ENCODE results near the gene PIR. TPM values are rescaled to one million over a fixed set of nuclear protein-coding genes. Genes with fewer than 3 reads are reported as not detected.

The PIR gene
- total RNA-seq, result 15.7 TPM
- long read RNA-seq, transcript PIR-201 (10 exons, 1,282 nt), result major isoform, 13 of 30 reads
- long read RNA-seq, partial matches to known transcripts, result 5 of 30 reads
- long read RNA-seq, other reads (novel, unspliced or antisense), result 9 of 30 reads

DNA sequence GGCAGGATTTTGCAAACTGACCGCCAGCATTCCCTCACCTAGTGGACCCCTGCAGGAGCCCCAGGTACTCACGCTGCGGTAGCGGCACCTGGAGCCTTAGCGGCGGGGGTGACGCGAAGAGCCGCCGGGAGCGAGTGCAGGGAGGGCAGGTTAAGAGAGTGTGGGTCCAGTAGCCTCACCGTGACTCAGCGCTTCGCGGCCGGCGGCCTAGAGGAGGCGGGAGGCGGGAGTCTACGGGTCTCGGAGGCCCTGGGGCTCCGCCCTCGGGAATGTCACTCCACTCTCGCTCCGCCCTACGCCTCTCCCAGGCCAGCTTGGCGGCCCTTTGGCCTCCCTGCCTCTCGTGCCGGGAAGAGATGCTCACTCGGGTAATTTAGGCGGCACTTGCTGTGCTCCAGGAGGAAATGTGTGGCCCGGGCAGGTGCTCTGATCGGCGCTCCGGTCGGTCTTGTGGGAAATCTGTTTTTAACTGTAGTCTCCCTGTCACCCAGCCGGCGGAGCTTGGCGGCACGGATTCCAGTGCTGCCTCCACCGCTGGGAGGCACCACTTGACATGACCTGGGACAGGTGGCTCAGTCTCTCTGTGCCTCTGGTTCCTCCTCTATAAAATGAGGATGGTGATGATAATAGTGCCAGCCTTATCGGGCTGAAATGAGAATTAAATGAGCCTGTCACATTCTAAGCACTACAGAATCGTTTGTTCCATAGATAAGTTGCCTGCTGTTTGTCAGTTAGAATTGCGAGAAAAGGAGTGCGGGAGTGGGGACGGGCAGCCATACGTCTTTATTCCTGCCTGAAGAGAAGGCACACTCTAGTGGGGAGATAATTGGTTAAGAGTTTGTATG is at the start of gene PIR:
TSS of gene PIR (minus strand) at position 216 of the 845 bp plus-strand sequence. CDS start 2,076 bp downstream, outside the sequence.
- intact Hi-C loops (cut with DNase I), result loop anchor here (10.0 kb wide), 1 partner anchor 151 kb away; no protein-coding TSS in a partner anchor
- peak; percentile 93 for DNase-seq (ENCODE audit: low spot score)

DNA sequence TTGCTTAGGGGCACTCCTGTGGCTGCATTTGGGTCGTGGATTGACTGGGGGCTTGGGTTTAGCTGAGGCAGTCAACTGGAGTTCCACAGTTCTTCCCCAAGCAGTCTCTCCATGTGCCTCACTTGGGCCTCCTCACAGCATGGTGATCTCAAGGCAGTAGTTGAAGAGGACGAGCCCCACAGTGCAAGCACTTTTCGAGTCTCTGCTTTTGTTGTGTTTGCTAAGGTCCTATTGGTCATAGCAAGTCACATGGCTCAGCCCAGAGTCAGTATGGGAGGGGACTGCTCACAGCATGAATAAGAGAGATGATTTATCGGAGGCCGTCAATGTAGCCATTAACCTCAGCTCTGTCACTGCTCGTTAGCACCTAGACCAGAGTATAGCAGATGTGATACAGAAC is 37.2 kb upstream of the PIR start:
- intact Hi-C loops (cut with DNase I), result no loop called here
- no peak for DNase-seq (ENCODE audit: low spot score)

DNA sequence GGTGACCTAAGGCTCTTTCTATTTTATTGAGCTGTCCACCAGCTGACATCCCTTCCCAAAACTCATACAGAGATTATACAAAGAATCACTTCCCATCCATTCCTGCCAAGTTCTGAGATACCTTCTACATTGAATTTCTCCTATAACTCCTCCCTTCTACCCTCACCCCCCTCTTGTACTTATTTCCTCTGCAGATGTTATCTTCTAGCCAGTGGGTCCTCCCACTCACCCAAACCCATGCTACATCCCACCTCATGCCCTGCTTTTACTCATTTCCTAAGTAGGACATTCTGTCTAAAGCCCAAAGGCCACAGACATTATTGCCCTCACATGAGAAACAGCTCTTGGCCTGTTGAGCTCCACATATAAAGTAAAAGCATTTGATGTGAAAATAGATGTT is 36.0 kb upstream of the PIR start:
- no peak for DNase-seq (ENCODE audit: low spot score)

DNA sequence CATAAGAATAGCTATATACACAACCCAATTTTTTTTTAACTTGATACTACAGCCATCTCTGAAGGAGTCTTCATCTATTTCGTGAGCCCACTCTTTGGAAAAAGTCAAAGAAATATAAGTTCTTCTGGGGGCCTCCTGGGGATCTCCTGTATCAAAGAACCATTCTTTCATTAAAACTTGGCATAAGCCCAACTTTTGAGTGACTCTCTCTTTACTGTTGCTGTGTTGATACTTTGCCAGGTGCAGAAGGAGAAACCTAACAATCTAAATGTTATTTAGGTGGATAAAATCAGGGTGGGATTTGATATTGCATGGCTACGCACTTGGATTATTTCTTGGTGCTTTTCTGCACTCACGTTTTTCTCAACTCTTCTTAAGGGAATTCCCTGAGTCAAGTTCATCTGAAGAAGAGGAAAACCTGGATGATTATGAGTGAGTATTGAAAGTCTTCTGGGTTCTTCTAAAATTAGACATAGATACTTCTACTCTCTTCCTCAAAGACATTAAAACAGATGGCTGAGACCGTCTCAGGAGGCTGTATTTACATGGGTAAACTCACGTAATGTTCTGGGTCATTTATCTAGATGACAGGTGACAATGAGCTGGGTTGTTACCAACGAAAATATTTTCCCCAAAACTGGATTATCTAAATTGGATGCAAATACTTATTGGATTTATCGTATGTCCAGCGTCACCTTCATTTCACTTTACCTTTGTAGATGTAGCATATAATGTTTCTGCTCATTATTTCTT is 32.7 kb upstream of the PIR start:
- intact Hi-C loops (cut with DNase I), result no loop called here
- DNase-seq (ENCODE audit: low spot score), result no peak

More for the DNA sequence above, 36.0 kb upstream of the PIR start:
- intact Hi-C loops (cut with DNase I), result no loop called here

DNA sequence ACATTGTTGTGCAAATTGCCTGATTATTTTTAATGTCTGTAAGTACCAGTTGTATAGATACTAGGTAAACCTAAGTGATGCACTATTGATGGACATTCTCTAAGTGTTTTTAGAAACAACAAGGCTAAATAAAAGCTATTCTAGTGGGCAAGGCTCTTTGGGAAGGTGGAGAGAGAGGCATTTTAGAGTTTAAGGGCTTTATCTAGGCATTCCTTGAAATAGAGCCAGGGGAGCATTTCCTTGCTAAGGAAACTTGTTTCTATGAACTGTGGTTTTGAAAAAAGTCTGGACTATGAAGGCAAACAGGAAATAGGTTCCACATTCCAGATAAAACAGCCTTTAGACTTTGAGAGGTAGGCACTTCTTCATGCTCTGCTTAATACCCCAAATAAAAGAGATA is 31.3 kb upstream of the PIR start:
- intact Hi-C loops (cut with DNase I), result no loop called here
- DNase-seq (ENCODE audit: low spot score), result no peak

DNA sequence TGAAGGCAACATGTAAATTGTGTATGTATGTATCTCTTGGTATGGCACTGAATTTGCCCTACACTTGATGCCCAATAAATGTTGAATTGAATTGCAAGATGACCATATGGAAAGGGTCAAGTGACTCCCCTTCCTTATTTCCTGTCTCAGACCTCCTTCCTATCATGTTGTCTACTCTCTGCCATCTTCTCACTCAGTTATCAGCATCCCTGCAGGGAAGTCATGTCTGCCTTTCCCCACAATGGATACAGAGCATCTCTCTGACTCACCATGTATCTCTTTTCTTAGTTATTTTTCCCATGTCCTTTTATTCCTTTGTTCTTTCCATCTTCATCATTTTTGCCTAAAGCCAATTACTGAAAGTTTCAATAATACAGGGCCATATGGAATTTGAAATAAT is 30.0 kb upstream of the PIR start:
- intact Hi-C loops (cut with DNase I), result no loop called here
- DNase-seq (ENCODE audit: low spot score), result no peak

DNA sequence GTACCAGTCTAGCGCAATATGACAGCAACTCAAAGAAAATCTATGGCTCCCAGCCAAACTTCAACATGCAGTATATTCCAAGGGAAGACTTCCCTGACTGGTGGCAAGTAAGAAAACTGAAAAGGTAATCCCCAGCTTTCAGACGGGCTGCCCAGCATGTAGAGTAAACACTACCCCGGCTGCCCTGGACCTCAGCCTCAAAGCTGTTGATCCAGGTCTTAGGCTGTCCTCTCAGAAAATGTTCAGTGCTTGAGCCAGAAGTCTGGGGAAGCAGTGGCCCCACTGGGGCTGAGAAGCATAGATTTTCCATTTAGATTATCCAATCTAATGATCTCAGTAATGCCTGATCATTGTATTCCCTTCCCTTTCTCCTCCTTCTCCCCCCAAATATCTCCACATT is 29.3 kb upstream of the PIR start:
- intact Hi-C loops (cut with DNase I), result no loop called here
- no peak for DNase-seq (ENCODE audit: low spot score)

DNA sequence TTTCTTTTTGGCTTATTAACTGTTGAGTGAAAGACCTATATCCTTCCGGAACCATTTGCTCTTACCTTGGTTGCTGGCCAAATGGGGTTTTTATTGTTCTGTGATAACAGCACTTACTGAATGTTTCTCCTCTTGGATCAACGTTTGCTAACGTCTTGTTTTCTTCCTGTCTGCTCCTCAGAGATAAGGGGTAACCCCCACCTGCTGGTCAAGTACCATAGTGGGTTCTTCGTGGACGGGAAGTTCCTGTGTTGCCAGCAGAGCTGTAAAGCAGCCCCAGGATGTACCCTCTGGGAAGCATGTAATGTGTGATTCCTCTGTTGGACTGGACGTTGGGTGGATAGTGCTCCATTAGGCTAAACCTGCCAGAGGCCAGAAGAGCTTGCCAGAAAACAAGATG is 22.8 kb upstream of the PIR start:
- DNase-seq (ENCODE audit: low spot score), result no peak
- intact Hi-C loops (cut with DNase I), result no loop called here

DNA sequence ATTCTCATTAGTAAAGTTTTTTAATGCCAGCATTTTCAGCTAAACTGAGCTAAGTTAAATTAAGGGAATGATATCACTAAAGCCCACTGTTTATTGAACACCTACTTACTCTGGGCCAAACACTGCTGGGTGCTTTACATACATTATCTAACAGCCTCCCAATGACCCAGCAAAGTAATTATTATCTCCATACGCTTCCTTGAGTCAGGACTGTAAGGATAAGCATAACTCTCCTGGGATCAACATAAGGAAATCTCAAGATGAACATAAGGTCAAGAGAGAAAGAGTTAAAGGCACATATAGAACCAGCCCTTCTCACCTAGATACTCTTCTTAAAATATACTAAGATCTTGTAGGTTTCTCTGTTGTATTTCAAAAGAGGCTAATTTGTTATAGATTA is 21.1 kb upstream of the PIR start:
- intact Hi-C loops (cut with DNase I), result no loop called here
- no peak for DNase-seq (ENCODE audit: low spot score)

DNA sequence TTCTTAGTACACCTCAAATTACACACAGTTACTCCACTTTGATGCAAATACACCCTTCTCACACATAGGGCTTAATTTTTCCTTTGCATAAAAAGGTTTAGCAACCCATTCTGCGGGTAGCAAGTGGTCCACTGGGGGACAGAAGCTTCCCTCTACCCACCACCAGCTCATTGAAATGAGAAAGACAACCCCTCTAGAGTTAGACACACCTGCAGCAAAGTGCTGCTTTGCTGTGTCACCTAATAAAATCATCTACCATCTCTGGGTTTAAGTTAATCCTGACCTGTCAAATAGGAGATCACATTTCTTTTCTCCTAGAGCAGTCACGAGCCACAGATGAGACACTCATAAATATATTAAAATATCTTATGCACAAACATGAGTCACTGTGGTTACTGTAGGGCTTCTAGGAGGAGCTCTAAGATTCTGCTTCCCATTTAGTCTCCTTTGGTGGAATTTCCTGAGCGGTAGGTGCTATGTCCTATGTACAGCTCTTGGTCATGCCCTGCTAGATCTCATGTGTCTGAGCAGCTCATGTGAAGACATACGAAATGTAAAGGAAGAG is 19.4 kb upstream of the PIR start:
- intact Hi-C loops (cut with DNase I), result no loop called here
- DNase-seq (ENCODE audit: low spot score), result no peak

DNA sequence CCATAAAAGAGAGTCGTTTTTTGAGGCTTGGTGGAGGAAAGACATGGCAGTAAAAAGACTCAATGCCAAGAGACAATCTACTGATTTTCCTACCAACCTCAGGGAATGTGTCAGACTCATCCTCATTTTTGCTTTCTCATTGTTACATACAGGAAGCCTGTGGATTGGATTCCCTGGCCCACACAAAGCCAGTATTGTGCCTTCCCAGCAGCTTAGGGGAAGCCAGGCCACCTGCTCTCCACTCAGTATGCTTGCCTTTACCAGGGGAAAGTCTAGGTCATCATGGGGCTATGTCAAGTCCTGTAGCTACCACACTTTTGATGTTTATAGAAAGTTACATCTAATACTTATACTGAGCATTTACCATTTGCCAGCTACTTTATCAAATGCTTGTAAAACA is 18.4 kb upstream of the PIR start:
- DNase-seq (ENCODE audit: low spot score), result no peak
- intact Hi-C loops (cut with DNase I), result no loop called here

DNA sequence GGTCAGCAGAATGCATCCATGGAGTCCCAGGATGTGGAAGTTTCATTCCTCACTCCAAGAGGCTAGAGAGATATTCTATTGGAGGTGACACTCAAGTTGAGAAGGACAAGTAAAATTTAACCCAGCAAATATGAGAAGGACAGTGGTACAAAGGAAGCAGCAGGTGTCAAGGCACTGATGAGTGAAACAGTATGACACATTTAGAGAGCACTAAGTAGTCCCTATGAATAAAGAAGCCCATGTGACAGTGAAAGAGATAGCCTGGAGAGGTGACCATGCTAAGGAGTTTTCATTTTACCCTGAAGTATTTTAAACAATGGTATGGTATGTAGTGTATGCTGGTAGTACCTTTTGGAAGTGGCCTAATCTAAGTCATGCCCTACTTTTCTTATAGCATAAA is 16.7 kb upstream of the PIR start:
- intact Hi-C loops (cut with DNase I), result no loop called here

DNA sequence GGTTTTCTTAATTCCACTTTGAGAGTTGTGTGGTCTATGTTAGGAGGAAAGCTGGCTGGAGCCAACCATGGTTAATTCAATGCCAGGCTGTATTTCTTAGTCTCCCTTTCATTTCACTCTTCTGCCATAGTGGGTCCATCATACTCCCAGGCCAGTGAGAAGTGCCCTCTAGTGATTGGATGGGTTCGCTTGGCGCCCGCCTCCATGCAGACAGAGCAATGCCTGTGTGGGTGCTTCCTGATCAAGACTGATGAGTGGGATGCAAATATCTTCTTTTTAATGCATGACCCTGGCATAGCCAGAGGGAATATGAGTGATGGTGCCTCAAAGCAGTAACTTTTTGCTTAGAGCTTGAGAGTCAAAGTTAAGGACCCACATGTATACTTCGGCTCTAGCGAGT is 13.9 kb upstream of the PIR start:
- no peak for DNase-seq (ENCODE audit: low spot score)
- intact Hi-C loops (cut with DNase I), result no loop called here

More for the DNA sequence above, 16.7 kb upstream of the PIR start:
- no peak for DNase-seq (ENCODE audit: low spot score)

DNA sequence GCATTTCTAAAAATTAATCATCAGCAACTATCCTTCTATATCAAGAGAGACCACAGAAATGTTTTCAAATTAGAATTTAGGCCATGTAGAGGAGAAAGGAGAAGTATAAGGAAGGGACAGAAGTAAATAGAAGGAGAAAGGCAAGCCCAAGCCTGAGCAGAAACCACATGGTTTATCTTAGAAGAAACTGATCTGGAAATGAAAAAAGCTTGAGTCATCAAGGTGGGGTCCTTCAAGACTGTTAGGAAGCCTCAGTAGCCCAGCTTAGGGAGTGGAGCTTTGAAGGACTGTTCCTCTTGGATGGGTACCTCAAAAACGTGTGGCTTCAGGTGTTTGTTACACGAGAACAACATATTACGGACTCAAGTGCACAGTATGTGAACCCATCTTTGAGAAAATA is 12.0 kb upstream of the PIR start:
- intact Hi-C loops (cut with DNase I), result no loop called here
- no peak for DNase-seq (ENCODE audit: low spot score)

DNA sequence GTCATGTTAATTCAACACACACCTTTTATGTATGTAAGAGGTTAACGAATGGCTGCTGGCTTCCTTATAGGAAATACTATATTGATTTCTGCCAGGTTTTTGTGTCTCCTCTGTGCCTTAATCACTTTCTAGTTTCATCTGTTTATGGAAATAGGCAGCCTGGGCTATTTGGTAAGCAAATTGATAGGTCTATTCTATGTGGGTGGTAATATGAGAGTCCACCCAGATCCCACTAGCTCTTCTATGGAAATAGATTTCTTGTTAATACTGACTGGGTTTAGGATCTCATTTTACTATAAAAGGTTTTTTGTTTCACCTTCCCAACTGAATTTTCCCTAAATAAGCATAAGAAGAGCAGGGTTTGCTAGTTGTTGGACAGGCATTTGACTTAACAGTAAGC is 11.5 kb upstream of the PIR start:
- intact Hi-C loops (cut with DNase I), result no loop called here
- no peak for DNase-seq (ENCODE audit: low spot score)

DNA sequence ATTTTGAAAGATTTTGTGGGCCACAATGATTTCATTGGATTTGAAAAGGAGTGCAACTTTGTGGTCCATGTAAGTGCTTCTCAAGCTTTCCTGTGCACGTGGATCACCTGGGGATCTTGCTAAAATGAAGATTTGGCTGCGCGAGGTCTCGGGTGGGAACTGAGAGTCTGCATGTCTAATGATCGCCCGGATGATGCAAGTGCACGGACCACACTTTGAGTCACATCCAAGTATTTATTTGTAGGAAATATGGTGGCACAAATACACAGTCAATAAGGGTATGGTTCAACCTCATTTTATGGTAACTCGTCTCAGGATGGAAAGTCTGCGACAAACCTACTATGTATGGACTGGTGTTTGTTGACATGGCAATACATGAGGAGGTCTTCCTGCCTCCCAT is 8.4 kb upstream of the PIR start:
- no peak for DNase-seq (ENCODE audit: low spot score)
- intact Hi-C loops (cut with DNase I), result loop anchor here (2.0 kb wide), 1 partner anchor 63 kb away; no protein-coding TSS in a partner anchor

DNA sequence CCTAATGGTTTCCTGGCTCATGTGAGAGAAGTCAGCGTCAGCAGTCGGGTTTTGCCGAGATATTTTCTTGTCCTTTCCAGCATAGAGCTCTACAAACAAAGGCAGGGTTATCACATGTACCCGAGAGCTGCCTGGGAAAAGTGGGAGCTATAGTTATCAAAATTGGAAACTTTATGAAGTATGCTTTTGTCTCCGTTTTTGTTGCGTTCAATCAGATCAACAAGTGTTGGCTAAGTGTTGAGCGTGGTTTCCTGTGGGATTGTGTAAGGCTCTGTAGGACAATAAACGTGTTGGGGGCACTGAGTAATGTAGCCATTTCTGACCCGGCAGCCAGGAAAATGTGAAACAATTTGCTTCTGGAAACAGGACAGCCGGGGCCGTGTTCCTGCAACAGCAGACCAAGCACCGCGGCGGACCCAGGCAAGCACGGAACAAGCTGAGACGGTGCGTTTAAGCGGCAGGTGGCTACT is 7.4 kb upstream of the PIR start, which contains the start of gene BMX:
TSS of gene BMX (plus strand) at position 311 of the 470 bp plus-strand sequence. CDS start 7,547 bp downstream, outside the sequence.
- intact Hi-C loops (cut with DNase I), result loop anchor here (2.0 kb wide), 1 partner anchor 64 kb away; no protein-coding TSS in a partner anchor
- peak; percentile 76 for DNase-seq (ENCODE audit: low spot score)

DNA sequence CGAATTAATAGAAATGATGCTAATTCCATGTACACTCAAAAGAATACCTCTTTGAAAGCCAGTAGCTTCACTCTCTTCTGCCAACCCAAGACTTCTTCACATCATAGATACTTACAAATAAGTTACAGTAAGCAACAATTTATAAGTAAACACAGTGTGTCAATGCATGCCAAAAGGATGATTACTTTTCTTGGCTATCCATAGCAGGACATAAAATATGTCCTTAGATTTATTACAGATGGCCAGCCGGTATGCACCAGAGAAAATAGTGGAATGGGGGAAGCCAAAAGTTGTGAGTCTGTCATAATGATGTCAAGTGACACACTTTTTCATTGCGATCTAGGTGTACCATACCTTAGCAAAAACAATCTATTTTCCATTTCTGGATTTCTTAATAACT is 6.8 kb upstream of the PIR start:
- no peak for DNase-seq (ENCODE audit: low spot score)
- intact Hi-C loops (cut with DNase I), result loop anchor here (2.0 to 10.0 kb wide), 2 partner anchors 65 to 145 kb away; no protein-coding TSS in a partner anchor

DNA sequence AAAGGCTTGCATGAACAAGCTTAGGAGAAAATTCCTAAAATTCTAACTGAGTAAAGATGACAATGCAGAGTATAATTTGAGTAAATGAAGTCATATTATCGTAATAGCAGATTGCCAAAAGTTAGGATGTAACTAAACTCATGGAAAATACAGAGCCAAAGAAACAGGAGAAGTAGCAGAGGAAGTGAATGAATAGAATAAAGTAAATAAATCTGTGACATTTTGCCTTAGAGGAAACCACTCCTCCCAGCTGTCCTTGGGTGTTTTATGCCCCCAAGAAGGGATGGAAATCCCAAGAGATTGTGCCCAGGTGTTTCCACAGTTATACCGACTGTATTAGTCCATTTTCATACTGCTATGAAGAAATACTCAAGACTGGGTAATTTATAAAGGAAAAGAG is 5.6 kb upstream of the PIR start:
- intact Hi-C loops (cut with DNase I), result loop anchor here (10.0 kb wide), 1 partner anchor 146 kb away; no protein-coding TSS in a partner anchor
- no peak for DNase-seq (ENCODE audit: low spot score)

DNA sequence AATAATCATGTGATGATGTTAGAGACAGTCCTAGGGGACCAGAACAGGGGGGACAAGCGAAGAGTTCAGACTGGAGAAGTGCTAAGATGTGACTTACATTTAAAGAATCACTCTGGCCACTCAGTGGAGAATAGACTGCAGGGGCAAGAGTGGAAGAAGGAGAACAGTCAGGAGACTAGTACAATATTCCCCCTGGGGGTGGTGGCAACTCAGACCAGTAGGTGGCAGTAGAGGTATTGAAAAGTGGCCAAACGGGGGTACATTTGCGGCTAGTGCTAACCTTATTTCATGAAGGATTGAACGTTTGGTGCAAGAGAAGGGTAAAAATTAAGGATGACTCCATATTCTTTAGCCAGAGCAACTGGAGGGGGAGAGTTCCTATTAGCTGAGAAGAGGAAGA is 4.7 kb upstream of the PIR start:
- DNase-seq (ENCODE audit: low spot score), result no peak
- intact Hi-C loops (cut with DNase I), result loop anchor here (10.0 kb wide), 1 partner anchor 147 kb away; no protein-coding TSS in a partner anchor
